ENCODE results near the gene ITGA1. TPM values are rescaled to one million over a fixed set of nuclear protein-coding genes. Genes with fewer than 3 reads are reported as not detected.

ITGA1 gene
- total RNA-seq, 2 experiments from 2014 or later = not detected

DNA sequence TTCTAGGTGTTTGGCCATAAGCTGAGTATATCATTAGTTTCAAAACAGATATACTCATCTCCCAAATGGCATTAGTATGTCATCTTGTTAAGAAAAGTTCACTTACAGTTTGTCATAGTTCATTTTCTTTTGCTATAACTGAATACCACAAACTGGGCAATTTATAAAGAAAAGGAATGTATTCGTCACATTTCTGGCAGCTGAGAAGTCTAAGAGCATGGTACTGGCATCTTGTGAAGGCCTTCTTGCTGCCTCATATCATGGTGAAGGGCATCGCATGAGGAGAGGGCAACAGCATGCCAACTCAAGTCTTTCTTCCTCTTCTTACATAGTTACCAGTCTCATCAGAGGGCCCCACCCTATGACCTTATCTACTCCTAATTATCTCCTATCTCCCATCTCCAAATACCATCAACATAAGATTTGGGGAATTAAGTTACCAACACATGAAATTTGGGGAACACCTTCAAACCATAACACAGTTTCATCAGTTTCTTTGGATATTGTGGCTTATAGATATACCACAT lies 20.4 kb upstream of the ITGA1 start:
- DNase-seq (ENCODE audit: low spot score) = no peak
- H4K20me1 ChIP-seq (ENCODE audit: insufficient read depth, low read length) = no peaks in the 10 kb centered on the region
- BruUV-seq (replicated peaks) = no TSS peak
- POLR2A ChIA-PET = no interaction called here
- H3K9me3 ChIP-seq (ENCODE audit: low read length) = no peaks in the 10 kb centered on the region
- no peaks in the 10 kb centered on the region for H3K36me3 ChIP-seq (ENCODE audit: insufficient read depth, low read length)
- intact Hi-C loops (cut with micrococcal nuclease; ENCODE audit: unreplicated experiment) = no loop called here
- H3K9me2 ChIP-seq (ENCODE audit: insufficient read depth, low read length) = no peaks in the 10 kb centered on the region
- H3K4me3 ChIP-seq (ENCODE audit: low read depth, low read length, poor library complexity, severe bottlenecking) = no peak overlapping the region
- no peak overlapping the region for H3K27ac ChIP-seq (ENCODE audit: low read depth, low read length, poor library complexity, severe bottlenecking)
- no peak overlapping the region for H3K4me2 ChIP-seq (ENCODE audit: low read length)
- TF ChIP-seq, protein P1, sequence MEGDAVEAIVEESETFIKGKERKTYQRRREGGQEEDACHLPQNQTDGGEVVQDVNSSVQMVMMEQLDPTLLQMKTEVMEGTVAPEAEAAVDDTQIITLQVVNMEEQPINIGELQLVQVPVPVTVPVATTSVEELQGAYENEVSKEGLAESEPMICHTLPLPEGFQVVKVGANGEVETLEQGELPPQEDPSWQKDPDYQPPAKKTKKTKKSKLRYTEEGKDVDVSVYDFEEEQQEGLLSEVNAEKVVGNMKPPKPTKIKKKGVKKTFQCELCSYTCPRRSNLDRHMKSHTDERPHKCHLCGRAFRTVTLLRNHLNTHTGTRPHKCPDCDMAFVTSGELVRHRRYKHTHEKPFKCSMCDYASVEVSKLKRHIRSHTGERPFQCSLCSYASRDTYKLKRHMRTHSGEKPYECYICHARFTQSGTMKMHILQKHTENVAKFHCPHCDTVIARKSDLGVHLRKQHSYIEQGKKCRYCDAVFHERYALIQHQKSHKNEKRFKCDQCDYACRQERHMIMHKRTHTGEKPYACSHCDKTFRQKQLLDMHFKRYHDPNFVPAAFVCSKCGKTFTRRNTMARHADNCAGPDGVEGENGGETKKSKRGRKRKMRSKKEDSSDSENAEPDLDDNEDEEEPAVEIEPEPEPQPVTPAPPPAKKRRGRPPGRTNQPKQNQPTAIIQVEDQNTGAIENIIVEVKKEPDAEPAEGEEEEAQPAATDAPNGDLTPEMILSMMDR (conservative IDR thresholded peaks at IDR 0.05; ENCODE audit: low read length) = no peak
- no peak for TF ChIP-seq EZH2phosphoT487 (IDR thresholded peaks at IDR 0.05; ENCODE audit: borderline replicate concordance, low read depth, low read length)
- H3K4me1 ChIP-seq (ENCODE audit: insufficient read depth, low read length, poor library complexity, severe bottlenecking) = no peaks in the 10 kb centered on the region
- no peak overlapping the region for H2AFZ ChIP-seq (ENCODE audit: low read length)
- CTCF ChIA-PET (ENCODE audit: unreplicated experiment) = no interaction called here
- no peaks in the 10 kb centered on the region for H3K79me2 ChIP-seq (ENCODE audit: insufficient read depth, low read depth, low read length)

DNA sequence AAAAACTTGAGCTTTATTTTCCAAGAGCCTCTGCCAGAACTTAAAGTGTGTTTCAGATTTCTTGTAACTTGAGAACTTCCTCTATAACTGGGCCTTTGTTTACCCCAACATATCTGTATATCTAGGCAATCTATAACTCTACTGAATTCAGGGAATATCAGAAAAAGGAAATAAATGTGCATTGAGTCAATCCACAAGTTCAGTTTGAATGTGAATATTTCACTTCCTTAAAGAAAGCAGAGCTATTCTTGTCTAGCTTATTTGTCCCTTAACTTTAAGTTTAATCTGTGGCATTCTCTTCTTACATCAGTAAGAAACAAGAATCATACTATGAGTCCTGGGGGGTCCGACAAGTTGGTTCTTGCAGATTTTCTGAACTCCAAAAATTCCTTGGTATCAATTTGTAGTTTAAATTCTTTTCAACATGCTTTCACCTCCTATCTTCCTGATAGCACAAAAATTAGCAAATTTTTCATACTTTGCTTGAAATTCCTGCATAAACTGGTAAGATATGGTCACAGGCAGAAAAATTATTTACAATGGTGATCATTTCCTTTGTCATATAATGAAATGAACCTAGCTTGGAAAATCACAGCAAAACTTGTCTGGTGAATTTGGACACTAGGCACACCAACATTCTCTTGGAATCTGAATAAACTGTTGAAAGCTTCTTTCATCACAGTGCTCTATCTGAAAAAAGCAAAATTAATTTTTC lies 19.8 kb upstream of the ITGA1 start:
- Histone ChIP-seq H3K9me2 (ENCODE audit: insufficient read depth, low read length) (no peaks in the 10 kb centered on the region), H3K4me3 (ENCODE audit: low read depth, low read length, poor library complexity, severe bottlenecking) (no peak overlapping the region), H3K9me3 (ENCODE audit: low read length) (no peaks in the 10 kb centered on the region), H3K4me2 (ENCODE audit: low read length) (no peak overlapping the region), H3K36me3 (ENCODE audit: insufficient read depth, low read length) (no peaks in the 10 kb centered on the region), H3K27ac (ENCODE audit: low read depth, low read length, poor library complexity, severe bottlenecking) (no peak overlapping the region), H3K4me1 (ENCODE audit: insufficient read depth, low read length, poor library complexity, severe bottlenecking) (no peaks in the 10 kb centered on the region), H4K20me1 (ENCODE audit: insufficient read depth, low read length) (no peaks in the 10 kb centered on the region), H2AFZ (ENCODE audit: low read length) (no peak overlapping the region), H3K79me2 (ENCODE audit: insufficient read depth, low read depth, low read length) (no peaks in the 10 kb centered on the region)
- CTCF ChIA-PET (ENCODE audit: unreplicated experiment) = no interaction called here
- POLR2A ChIA-PET = interaction anchor here (0.7 kb wide), 1 partner anchor 40 kb away, joined by 3 read pairs; no protein-coding TSS in a partner anchor
- no TSS peak for BruUV-seq (replicated peaks)
- intact Hi-C loops (cut with micrococcal nuclease; ENCODE audit: unreplicated experiment) = no loop called here
- TF ChIP-seq EZH2phosphoT487 (IDR thresholded peaks at IDR 0.05; ENCODE audit: borderline replicate concordance, low read depth, low read length) = no peak
- no peak for DNase-seq (ENCODE audit: low spot score)

DNA sequence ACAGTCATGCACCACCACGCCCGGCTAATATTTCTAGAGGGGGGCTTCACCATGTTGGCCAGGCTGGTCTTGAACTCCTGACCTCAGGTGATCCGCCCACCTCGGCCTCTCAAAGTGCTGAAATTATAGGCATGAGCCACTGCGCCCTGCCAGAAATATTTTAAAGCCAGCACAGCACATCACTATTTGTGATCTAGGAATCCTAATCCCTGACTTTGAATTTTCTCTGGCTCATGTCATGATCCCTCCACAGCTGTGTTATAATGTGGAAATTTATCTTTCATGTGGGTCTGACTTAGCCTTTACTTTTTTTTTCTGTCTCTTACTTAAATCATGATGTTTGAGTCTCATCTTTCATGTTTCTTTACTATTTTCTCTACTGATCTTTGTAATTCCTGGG lies 18.7 kb upstream of the ITGA1 start:
- no peak overlapping the region for H3K27ac ChIP-seq (ENCODE audit: low read depth, low read length, poor library complexity, severe bottlenecking)
- H3K9me3 ChIP-seq (ENCODE audit: low read length) = no peaks in the 10 kb centered on the region
- H2AFZ ChIP-seq (ENCODE audit: low read length) = no peak overlapping the region
- H3K79me2 ChIP-seq (ENCODE audit: insufficient read depth, low read depth, low read length) = no peaks in the 10 kb centered on the region
- no peaks in the 10 kb centered on the region for H3K4me1 ChIP-seq (ENCODE audit: insufficient read depth, low read length, poor library complexity, severe bottlenecking)
- H3K4me3 ChIP-seq (ENCODE audit: low read depth, low read length, poor library complexity, severe bottlenecking) = no peak overlapping the region
- intact Hi-C loops (cut with micrococcal nuclease; ENCODE audit: unreplicated experiment) = no loop called here
- no TSS peak for BruUV-seq (replicated peaks)
- ChIA-PET POLR2A (no interaction called here), CTCF (ENCODE audit: unreplicated experiment) (no interaction called here)
- H4K20me1 ChIP-seq (ENCODE audit: insufficient read depth, low read length) = no peaks in the 10 kb centered on the region
- no peak for DNase-seq (ENCODE audit: low spot score)
- H3K4me2 ChIP-seq (ENCODE audit: low read length) = no peak overlapping the region
- TF ChIP-seq EZH2phosphoT487 (IDR thresholded peaks at IDR 0.05; ENCODE audit: borderline replicate concordance, low read depth, low read length) = no peak
- TF ChIP-seq, protein P1 (conservative IDR thresholded peaks at IDR 0.05; ENCODE audit: low read length) = no peak
- no peaks in the 10 kb centered on the region for H3K36me3 ChIP-seq (ENCODE audit: insufficient read depth, low read length)
- no peaks in the 10 kb centered on the region for H3K9me2 ChIP-seq (ENCODE audit: insufficient read depth, low read length)

All from OCI-LY7 (cell line).